ENCODE results near the gene FOS.

FOS gene

DNA sequence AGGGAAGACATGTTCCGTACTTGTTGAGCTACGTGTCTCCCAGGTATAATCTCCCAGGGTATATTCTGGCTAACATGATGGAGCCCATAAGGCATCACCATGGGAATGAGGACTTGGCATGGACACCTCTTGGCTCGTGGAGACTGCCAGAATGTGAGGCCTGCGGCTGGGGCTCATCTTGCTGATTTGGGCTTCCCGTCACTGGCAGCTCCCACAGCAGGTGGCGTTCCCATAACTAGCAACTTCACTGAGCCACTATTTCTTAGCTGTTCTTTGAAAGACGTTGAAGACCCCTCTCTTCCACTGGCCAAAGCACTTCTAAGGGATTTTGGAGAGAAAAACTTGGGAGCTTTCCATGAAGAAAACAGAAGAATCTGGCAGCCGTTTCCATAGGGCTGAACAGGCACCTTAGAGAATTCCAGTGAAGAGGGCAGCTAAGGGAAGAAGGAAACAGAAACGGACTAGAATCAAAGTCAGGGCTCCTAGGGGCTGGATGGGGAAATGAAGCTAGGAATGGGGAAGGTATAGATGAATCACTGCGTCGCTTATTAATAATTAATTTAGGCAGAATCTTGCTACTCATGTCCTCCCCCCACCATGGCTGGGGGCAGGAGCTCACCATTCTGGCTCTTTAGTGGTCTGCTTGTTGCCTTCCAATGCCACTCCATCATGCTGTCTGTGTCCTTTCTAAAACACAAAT, 39.7 kb upstream of the FOS start:
- no peaks in the 10 kb centered on the region for H3K9me3 ChIP-seq (ENCODE audit: control insufficient read depth, low read length)
- no peak overlapping the region for H3K4me3 ChIP-seq (ENCODE audit: extremely low read depth, insufficient read depth, low read length, poor library complexity, severe bottlenecking)
- WGBS, 2 experiments (ENCODE audit: insufficient coverage in 2 of 2) = 68 to 72% methylated on average over 8 to 10 of the region's 11 CpGs
- H3K4me1 ChIP-seq (ENCODE audit: control insufficient read depth, insufficient read depth, low read length, poor library complexity, severe bottlenecking) = peaks cover 22% of the 10 kb centered on the region
- H3K27ac ChIP-seq (ENCODE audit: low read depth, low read length, severe bottlenecking) = no peak overlapping the region
- no peaks in the 10 kb centered on the region for H3K36me3 ChIP-seq (ENCODE audit: control insufficient read depth, insufficient read depth, low read length)

DNA sequence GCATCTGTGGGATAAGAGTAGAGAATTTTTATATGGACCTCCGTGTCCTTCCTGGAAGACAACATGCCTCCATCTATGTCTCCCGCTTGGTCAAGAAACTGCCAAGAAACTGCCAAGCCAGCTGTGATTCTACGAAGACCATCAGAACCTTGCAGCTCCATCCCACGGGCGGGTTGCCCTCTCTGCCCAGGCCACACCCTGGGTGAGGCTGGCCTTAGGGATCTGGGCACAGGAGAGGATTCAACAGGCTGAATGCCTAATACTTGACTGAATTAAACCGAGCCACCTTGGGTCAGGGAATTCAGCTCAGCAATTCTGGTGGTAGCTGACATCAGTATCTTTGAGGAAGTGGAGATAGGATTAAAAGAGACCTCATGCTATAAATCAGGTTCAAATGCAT, 37.8 kb upstream of the FOS start:
- H3K9me3 ChIP-seq (ENCODE audit: control insufficient read depth, low read length) = no peaks in the 10 kb centered on the region
- H3K4me1 ChIP-seq (ENCODE audit: control insufficient read depth, insufficient read depth, low read length, poor library complexity, severe bottlenecking) = peaks cover 16% of the 10 kb centered on the region
- no peaks in the 10 kb centered on the region for H3K36me3 ChIP-seq (ENCODE audit: control insufficient read depth, insufficient read depth, low read length)
- no peak overlapping the region for H3K27ac ChIP-seq (ENCODE audit: low read depth, low read length, severe bottlenecking)
- 87 to 91% methylated on average over 5 of the region's 6 CpGs for WGBS, 2 experiments (ENCODE audit: insufficient coverage in 2 of 2)
- H3K4me3 ChIP-seq (ENCODE audit: extremely low read depth, insufficient read depth, low read length, poor library complexity, severe bottlenecking) = no peak overlapping the region

DNA sequence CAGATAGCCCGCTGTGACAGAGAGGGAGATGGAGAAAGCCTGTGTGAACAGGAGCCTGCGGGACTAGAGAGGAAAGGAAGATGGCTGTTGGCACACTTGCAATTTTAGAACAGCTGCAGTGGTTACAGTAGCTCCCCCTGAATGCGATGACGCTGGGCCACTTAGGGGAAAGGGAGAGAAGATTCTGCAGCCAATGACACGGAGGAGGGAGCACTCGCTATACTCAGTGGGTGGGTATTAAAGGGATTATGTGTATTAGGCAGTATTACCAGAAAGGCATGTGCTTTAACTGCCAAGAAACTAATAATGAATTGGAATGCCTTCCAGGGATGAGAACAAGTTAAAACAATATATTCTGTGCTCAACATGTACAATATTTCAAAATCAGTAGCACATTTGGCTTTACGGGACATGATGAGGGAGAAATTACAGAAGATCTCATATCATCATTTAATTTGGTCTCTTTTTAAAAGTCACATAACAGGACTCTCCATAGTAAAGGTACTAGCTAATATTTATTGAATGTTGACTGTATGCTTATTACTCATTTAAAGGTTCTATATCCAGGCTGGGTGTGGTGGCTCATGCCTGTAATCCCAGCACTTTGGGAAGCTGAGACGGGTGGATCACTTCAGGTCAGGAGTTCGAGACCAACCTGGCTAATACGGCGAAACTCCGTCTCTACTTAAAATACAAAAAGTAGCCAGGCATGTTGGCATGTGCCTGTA, 35.9 kb upstream of the FOS start:
- H3K9me3 ChIP-seq (ENCODE audit: control insufficient read depth, low read length) = no peaks in the 10 kb centered on the region
- WGBS, 2 experiments (ENCODE audit: insufficient coverage in 2 of 2) = 69 to 71% methylated on average over 7 to 9 of the region's 12 CpGs
- peaks cover 3% of the 10 kb centered on the region for H3K4me1 ChIP-seq (ENCODE audit: control insufficient read depth, insufficient read depth, low read length, poor library complexity, severe bottlenecking)
- H3K36me3 ChIP-seq (ENCODE audit: control insufficient read depth, insufficient read depth, low read length) = no peaks in the 10 kb centered on the region
- no peak overlapping the region for H3K27ac ChIP-seq (ENCODE audit: low read depth, low read length, severe bottlenecking)
- no peak overlapping the region for H3K4me3 ChIP-seq (ENCODE audit: extremely low read depth, insufficient read depth, low read length, poor library complexity, severe bottlenecking)

DNA sequence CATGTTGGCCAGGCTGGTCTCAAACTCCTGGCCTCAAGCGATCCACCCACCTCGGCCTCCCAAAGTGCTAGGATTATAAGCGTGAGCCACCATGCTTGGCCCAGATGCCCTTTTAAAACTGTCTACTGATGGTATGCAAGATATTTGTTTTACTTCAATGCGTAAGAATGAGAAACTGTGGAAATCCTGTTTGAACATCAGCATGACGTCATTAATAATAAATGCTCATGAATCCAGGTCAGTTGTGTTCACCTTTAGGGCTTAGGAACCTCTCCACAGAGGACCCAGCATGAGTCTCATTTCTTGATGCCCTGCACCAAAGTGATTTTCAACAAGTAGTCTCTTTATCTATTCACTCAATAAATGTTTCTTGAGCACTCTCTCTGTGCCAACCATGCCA, 34.5 kb upstream of the FOS start:
- no peak overlapping the region for H3K27ac ChIP-seq (ENCODE audit: low read depth, low read length, severe bottlenecking)

DNA sequence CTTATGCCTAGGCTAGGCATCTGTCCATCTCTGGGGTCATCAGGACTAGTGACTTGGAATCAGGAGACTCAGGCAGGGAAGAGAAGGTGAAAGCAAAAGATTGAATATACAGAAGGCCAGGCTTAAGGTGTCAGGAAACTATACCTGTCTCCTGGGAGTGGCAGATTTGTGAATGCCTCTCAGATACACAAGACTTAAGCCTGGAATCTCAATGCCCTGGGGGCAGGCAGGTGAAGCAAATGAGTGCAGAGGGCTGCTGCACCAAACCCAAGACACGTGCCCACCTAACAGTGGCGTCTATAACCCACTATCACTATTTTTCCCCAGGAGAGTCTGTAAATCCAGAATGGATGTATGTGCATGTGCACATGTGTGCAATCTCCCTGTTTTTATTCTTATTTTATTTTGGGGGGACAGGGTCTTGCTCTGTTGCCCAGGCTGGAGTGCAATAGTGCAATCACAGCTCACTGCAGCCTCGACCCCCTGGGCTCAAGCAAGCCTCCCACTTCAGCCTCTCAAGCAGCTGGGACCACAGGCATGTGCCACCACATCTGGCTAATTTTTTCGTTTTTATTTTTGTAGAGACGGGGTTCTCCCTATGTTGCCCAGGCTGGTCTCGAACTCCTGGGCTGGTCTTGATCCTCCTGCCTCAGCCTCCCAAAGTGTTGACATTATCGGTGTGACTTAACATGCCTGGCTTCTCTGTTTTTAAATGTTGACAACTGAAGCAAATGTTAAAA, 31.9 kb upstream of the FOS start:
- H3K27ac ChIP-seq (ENCODE audit: low read depth, low read length, severe bottlenecking) = no peak overlapping the region

More for the DNA sequence above, 34.5 kb upstream of the FOS start:
- 91 to 100% methylated on average over 4 to 5 of the region's 5 CpGs for WGBS, 2 experiments (ENCODE audit: insufficient coverage in 2 of 2)
- Histone ChIP-seq H3K4me3 (ENCODE audit: extremely low read depth, insufficient read depth, low read length, poor library complexity, severe bottlenecking) (no peak overlapping the region), H3K4me1 (ENCODE audit: control insufficient read depth, insufficient read depth, low read length, poor library complexity, severe bottlenecking) (no peaks in the 10 kb centered on the region), H3K36me3 (ENCODE audit: control insufficient read depth, insufficient read depth, low read length) (no peaks in the 10 kb centered on the region), H3K9me3 (ENCODE audit: control insufficient read depth, low read length) (no peaks in the 10 kb centered on the region)

DNA sequence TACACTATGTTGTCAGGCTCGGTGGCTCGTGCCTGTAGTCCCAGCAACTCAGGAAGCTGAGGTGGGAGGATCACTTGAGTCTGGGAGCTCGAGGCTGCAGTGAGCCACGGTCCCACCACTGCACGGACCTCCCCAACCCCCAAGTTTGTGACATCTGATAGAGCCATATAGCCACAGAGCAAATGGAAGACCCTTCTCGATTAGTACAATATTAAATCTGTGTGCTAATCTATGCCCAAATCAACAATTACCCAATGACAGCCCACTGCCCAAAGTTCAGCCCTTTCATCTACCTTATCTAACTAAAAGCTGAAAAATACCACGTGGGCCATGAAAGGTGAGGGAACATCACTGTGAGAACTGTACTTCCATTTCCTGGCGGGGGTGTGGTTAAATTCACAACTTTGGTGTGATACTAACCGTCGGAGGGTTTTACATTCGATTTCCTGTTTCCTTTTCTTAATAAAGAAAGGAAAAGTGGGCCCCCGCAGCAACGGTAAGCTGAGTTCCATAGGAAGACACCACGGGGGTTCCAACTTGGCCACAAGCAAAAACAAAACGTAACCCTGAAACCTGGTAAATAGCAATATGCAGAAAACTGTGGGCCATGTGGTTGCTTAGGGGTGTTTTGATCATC, 31.2 kb upstream of the FOS start:
- WGBS, 2 experiments (ENCODE audit: insufficient coverage in 2 of 2) = 80 to 82% methylated on average over 11 to 15 of the region's 15 CpGs
- no peak overlapping the region for H3K27ac ChIP-seq (ENCODE audit: low read depth, low read length, severe bottlenecking)
- H3K9me3 ChIP-seq (ENCODE audit: control insufficient read depth, low read length) = no peaks in the 10 kb centered on the region
- no peaks in the 10 kb centered on the region for H3K36me3 ChIP-seq (ENCODE audit: control insufficient read depth, insufficient read depth, low read length)
- H3K4me1 ChIP-seq (ENCODE audit: control insufficient read depth, insufficient read depth, low read length, poor library complexity, severe bottlenecking) = no peaks in the 10 kb centered on the region
- H3K4me3 ChIP-seq (ENCODE audit: extremely low read depth, insufficient read depth, low read length, poor library complexity, severe bottlenecking) = no peak overlapping the region

More for the DNA sequence above, 31.9 kb upstream of the FOS start:
- WGBS, 2 experiments (ENCODE audit: insufficient coverage in 2 of 2) = 93 to 98% methylated on average over 5 of the region's 7 CpGs
- no peaks in the 10 kb centered on the region for H3K4me1 ChIP-seq (ENCODE audit: control insufficient read depth, insufficient read depth, low read length, poor library complexity, severe bottlenecking)
- H3K9me3 ChIP-seq (ENCODE audit: control insufficient read depth, low read length) = no peaks in the 10 kb centered on the region
- H3K36me3 ChIP-seq (ENCODE audit: control insufficient read depth, insufficient read depth, low read length) = no peaks in the 10 kb centered on the region
- H3K4me3 ChIP-seq (ENCODE audit: extremely low read depth, insufficient read depth, low read length, poor library complexity, severe bottlenecking) = no peak overlapping the region

DNA sequence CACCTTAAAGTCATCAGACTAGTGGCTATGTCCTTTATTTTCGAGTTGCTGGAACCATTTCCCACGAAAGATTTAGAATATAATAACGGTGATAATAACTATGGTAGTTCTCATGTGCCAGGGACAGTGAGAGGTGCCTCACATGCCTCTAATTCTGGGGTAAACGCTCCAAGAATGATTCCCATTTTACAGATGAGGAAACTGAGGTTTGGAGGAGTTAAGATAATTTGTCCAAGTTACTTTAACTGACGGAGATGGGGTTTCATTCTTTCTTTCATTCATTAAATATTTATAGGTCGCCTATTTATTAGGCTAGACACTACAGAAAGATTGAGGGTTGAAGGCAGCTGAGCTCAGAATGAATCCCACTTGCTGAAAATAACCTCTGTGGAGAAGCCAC, 30.7 kb upstream of the FOS start:
- Histone ChIP-seq H3K4me3 (ENCODE audit: extremely low read depth, insufficient read depth, low read length, poor library complexity, severe bottlenecking) (no peak overlapping the region), H3K4me1 (ENCODE audit: control insufficient read depth, insufficient read depth, low read length, poor library complexity, severe bottlenecking) (no peaks in the 10 kb centered on the region), H3K27ac (ENCODE audit: low read depth, low read length, severe bottlenecking) (no peak overlapping the region), H3K9me3 (ENCODE audit: control insufficient read depth, low read length) (no peaks in the 10 kb centered on the region), H3K36me3 (ENCODE audit: control insufficient read depth, insufficient read depth, low read length) (no peaks in the 10 kb centered on the region)
- WGBS, 2 experiments (ENCODE audit: insufficient coverage in 2 of 2) = 95 to 96% methylated on average over 2 to 3 of the region's 6 CpGs

DNA sequence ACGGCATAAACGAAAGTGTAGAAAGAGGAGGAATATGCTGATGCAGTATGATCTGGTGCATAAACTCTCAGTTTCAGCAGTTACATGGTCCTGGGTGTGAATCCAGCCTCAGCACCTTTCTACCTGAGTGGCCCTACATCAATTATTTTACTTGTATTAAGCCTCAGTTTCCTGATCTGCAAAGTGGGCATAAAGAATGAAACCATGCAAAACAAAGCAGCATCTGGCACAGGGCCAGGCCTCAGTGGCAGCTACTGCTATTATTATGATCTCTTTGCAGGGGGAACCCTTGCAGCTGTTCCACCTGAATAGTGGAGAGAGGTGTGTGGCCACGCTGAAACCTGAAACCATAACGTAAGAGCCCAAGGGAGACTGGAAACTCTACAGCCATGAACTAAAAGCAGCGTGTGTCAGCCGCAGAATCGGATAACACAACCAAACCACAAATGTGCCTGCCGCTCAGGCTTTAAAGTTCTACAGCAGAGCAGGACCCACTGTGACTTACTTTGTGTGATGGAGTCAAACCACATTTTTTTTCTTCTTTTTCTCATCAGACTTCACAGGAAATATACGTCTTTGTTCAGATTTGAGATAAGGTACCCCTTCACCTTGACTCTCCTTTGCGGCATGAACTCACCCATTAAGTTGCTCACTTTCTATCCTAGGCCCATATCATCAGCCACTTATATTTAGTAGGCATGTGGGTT, 29.2 kb upstream of the FOS start:
- Histone ChIP-seq H3K9me3 (ENCODE audit: control insufficient read depth, low read length) (no peaks in the 10 kb centered on the region), H3K4me3 (ENCODE audit: extremely low read depth, insufficient read depth, low read length, poor library complexity, severe bottlenecking) (no peak overlapping the region), H3K27ac (ENCODE audit: low read depth, low read length, severe bottlenecking) (no peak overlapping the region), H3K4me1 (ENCODE audit: control insufficient read depth, insufficient read depth, low read length, poor library complexity, severe bottlenecking) (no peaks in the 10 kb centered on the region), H3K36me3 (ENCODE audit: control insufficient read depth, insufficient read depth, low read length) (no peaks in the 10 kb centered on the region)
- 83 to 97% methylated on average over 8 to 9 of the region's 10 CpGs for WGBS, 2 experiments (ENCODE audit: insufficient coverage in 2 of 2)

DNA sequence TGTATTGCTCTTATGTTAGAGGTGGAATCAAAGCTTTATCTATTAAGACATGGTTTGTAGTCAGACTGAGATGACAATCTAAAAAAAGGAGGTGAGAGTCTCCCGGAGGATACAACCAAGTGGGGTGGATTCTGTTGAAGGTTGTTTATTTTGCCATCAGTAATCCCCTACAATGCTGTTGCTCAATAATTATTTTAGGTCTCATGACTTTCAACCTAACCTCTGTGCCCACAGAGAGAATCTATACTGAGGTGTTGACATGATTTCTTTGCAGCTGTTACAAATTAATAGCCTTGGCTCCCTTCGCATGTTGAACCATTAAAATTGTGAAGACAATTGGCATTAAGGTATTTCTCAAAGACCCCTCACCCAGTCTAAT, 28.7 kb upstream of the FOS start:
- 100% methylated on average over 1 of the region's 2 CpGs; no CpG with 5 or more reads in 1 of the 2 experiments for WGBS, 2 experiments (ENCODE audit: insufficient coverage in 2 of 2)

DNA sequence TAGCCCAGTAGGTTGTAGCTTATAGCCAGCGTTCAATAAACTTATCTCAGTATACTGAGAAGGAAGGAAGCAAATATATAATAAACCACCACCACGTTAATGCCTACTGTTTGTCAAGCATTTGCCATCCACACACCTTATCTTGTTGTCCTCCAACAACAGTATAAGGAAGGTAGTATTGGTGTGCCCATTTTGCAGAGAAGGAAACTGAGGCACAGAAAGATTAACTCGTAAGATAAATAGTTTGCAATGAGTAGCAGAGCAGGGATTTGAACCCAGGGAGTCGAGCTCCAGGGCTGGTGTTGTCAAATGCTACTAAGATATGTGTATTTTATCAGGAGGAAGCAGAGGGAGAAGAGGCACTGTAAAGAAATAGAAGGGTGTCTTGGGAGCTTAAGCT, 27.8 kb upstream of the FOS start:
- no peak overlapping the region for H3K27ac ChIP-seq (ENCODE audit: low read depth, low read length, severe bottlenecking)
- no peaks in the 10 kb centered on the region for H3K4me1 ChIP-seq (ENCODE audit: control insufficient read depth, insufficient read depth, low read length, poor library complexity, severe bottlenecking)
- no peak overlapping the region for H3K4me3 ChIP-seq (ENCODE audit: extremely low read depth, insufficient read depth, low read length, poor library complexity, severe bottlenecking)
- H3K9me3 ChIP-seq (ENCODE audit: control insufficient read depth, low read length) = no peaks in the 10 kb centered on the region
- 94 to 95% methylated on average over 2 of the region's 4 CpGs for WGBS, 2 experiments (ENCODE audit: insufficient coverage in 2 of 2)
- no peaks in the 10 kb centered on the region for H3K36me3 ChIP-seq (ENCODE audit: control insufficient read depth, insufficient read depth, low read length)

More for the DNA sequence above, 28.7 kb upstream of the FOS start:
- no peak overlapping the region for H3K4me3 ChIP-seq (ENCODE audit: extremely low read depth, insufficient read depth, low read length, poor library complexity, severe bottlenecking)
- H3K4me1 ChIP-seq (ENCODE audit: control insufficient read depth, insufficient read depth, low read length, poor library complexity, severe bottlenecking) = no peaks in the 10 kb centered on the region
- H3K36me3 ChIP-seq (ENCODE audit: control insufficient read depth, insufficient read depth, low read length) = no peaks in the 10 kb centered on the region
- no peak overlapping the region for H3K27ac ChIP-seq (ENCODE audit: low read depth, low read length, severe bottlenecking)
- no peaks in the 10 kb centered on the region for H3K9me3 ChIP-seq (ENCODE audit: control insufficient read depth, low read length)
